ENCODE measurements around the gene NEDD1. TPM values are rescaled to one million over a fixed set of nuclear protein-coding genes. Genes with fewer than 3 reads are reported as not detected.

The NEDD1 gene
- total RNA-seq, 1 experiment from 2014 or later, result 17.2 TPM

- H3K4ac ChIP-seq (ENCODE audit: low read depth, low read length), result no peak overlapping the region
- no peak for TF ChIP-seq CTCF (conservative IDR thresholded peaks at IDR 0.05)
- H2AK5ac ChIP-seq (ENCODE audit: insufficient read length, low read length), result no peak overlapping the region
- Mint-ChIP-seq H3K9me3 (peaks cover 0 to 3% of the 10 kb centered on the region in 2 experiments; a peak in 1 of 5 replicates), H3K27ac (no peak overlapping the region), H3K27me3 (ENCODE audit: low read depth) (no peaks in the 10 kb centered on the region), H3K4me3 (no peak overlapping the region), H3K36me3 (ENCODE audit: insufficient read depth in 1 of 3, low read depth in 3 of 3) (peaks cover 1 to 19% (median 17%) of the 10 kb centered on the region in 3 experiments; a peak in 6 of 7 replicates), H3K4me1 (peaks cover 21 to 23% of the 10 kb centered on the region in 2 experiments)
- H3K18ac ChIP-seq (ENCODE audit: insufficient read length, low read depth, low read length), result no peak overlapping the region
- no peak overlapping the region for H2BK5ac ChIP-seq (ENCODE audit: insufficient read length, low read length)
- H2BK12ac ChIP-seq (ENCODE audit: insufficient read length, low read depth, low read length), result no peak overlapping the region
- H3K79me1 ChIP-seq (ENCODE audit: insufficient read depth, low read depth, low read length, poor library complexity, severe bottlenecking), result no peaks in the 10 kb centered on the region
- no peaks in the 10 kb centered on the region for H4K20me1 ChIP-seq (ENCODE audit: control insufficient read depth, insufficient read depth, insufficient read length)
- H2AFZ ChIP-seq (ENCODE audit: low read length), result no peak overlapping the region
- H4K91ac ChIP-seq (ENCODE audit: insufficient read length, low read depth, low read length), result no peak overlapping the region
- no peak for DNase-seq
- peaks cover 1% of the 10 kb centered on the region; the same call in 1 of the 2 replicates for H3K79me2 ChIP-seq (ENCODE audit: insufficient read depth, low read length)
- H2BK15ac ChIP-seq (ENCODE audit: low read depth, low read length), result no peak overlapping the region
- no peak overlapping the region for H3K4me2 ChIP-seq (ENCODE audit: insufficient read depth, insufficient read length, low read length)
- no peak overlapping the region for H3K27ac ChIP-seq (ENCODE audit: insufficient read length, low read depth, low read length)
- H2BK20ac ChIP-seq (ENCODE audit: low read depth, low read length, poor library complexity, severe bottlenecking), result no peak overlapping the region
- H3T11ph ChIP-seq (ENCODE audit: low read length), result no peak overlapping the region
- no peak overlapping the region for H3K56ac ChIP-seq (ENCODE audit: insufficient read length, low read depth, low read length)
- H4K8ac ChIP-seq (replicated peaks; ENCODE audit: insufficient read length, low read depth, low read length), result no peak overlapping the region
- H3K23ac ChIP-seq (ENCODE audit: insufficient read length, low read depth, low read length), result no peak overlapping the region
- H3K9me3 ChIP-seq (ENCODE audit: control insufficient read depth, low read depth, low read length), result no peaks in the 10 kb centered on the region
- peaks cover 2% of the 10 kb centered on the region for H3K23me2 ChIP-seq (ENCODE audit: insufficient read length, low read depth, low read length, poor library complexity, severe bottlenecking)
- no peak overlapping the region for H3K9ac ChIP-seq (ENCODE audit: extremely low read depth, insufficient read length, low read length)
- no CpG with 5 or more reads among the region's 2 CpGs for WGBS (ENCODE audit: extremely low coverage, insufficient read length, low lambda C conversion rate)
- H3K4me1 ChIP-seq (ENCODE audit: insufficient read depth, low read length), result no peaks in the 10 kb centered on the region; the same call in 1 of the 2 replicates
- H2BK120ac ChIP-seq (ENCODE audit: low read depth, low read length, poor library complexity, severe bottlenecking), result no peak overlapping the region
- H4K5ac ChIP-seq (ENCODE audit: insufficient read length, low read depth, low read length), result no peak overlapping the region
- no peak overlapping the region for H3K14ac ChIP-seq (ENCODE audit: insufficient read depth, low read length)
- no peaks in the 10 kb centered on the region for H3K27me3 ChIP-seq (ENCODE audit: insufficient read depth, low read length)
These were observed 5.2 kb downstream of the NEDD1 start for GRCh38 chr12:96912261-96912660.

Measured in H9 (cell line).